Measurements from ENCODE around the gene LNPK.
A peak's percentile ranks its signal among the peaks of the same experiment; 100 is the strongest.
"Not testable (repeated sequence)": the region's sequence is repeated elsewhere in the genome, so short reads cannot be mapped to it uniquely, and the experiment has no call there.

LNPK gene, protein sequence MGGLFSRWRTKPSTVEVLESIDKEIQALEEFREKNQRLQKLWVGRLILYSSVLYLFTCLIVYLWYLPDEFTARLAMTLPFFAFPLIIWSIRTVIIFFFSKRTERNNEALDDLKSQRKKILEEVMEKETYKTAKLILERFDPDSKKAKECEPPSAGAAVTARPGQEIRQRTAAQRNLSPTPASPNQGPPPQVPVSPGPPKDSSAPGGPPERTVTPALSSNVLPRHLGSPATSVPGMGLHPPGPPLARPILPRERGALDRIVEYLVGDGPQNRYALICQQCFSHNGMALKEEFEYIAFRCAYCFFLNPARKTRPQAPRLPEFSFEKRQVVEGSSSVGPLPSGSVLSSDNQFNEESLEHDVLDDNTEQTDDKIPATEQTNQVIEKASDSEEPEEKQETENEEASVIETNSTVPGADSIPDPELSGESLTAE

DNA sequence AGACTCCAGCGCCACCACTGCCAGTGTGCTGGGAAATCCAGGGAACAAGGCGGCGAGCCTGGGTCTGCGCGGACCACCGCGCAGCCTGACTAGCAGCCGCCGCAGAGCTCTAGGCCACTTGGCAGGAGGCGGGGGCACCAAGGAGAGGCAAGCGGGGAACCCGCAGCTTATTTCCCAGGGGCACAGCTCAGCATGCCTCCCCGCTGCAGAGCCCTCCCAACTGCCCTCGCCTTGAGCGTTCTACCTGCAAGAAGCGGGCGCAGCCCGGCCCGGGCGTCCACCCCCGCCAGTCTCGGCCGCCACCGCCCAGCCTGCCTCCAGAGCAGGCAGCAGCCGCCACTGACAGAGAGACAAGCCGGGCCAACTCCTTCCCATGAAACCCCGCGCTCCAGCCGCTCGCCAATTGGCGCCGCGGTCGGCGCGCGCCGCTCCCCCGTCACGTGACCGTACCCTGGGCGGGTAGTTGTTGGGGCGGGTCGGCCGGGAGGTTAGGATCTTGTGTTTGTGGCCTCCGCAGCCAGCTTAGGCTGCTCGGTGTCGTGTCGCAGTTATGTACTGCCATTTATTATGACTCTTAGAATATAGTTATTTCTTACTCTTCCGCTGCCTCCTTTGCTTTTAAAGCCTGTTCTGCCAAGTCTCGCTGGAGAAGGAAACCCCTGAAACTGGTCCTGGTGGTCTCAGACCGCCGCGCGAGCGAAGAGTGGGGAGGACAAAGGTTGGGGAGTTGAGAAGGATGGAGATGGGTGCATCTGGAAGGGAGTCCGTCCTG is at the start of gene LNPK:
Gene LNPK, minus strand, starts transcription at position 352 of the 772 bp plus-strand sequence. CDS start 6,683 bp downstream, outside the sequence.
- DNase-seq (ENCODE audit: low read depth in 2 of 2), result peak; percentile 87 to 90

DNA sequence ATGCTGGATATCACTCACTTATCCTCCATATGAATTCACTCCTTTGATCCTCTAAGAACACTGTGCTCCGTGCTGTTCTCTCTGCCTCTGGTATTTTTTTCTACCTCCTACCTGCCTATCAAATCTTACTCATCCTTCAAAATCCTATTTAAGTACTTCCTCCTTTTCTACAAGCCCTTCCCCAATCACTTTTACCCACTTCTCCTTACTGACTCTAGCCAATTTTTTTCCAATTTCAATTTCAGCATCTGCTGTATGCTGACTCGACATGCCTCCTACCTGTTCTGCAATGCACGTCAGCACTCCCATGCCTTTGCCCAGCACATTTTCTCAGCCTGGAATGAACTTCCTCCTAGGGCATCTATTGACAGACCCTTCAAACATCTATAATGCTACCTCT is 37.3 kb upstream of the LNPK start:
- DNase-seq (ENCODE audit: low read depth in 2 of 2), result no peak

DNA sequence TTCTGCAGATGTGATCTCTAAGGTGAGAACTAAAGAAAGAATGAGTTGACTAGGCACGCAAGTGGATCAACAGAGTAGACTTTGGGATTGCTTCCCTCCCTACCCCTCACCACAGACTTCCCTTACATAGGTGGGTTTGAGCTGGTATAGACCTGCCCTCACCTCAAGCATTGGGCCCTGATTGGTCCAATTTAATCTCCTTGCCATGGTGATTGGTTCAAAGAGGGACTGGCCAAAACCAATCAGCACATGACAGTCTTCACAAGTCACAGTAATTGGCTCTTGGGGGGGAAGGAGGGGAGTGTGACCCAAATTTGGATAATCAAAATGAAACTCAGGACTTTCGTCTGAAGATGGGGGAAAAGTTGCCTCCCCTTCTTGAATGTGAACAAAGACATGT is 36.6 kb upstream of the LNPK start:
- no peak for DNase-seq (ENCODE audit: low read depth in 2 of 2)

DNA sequence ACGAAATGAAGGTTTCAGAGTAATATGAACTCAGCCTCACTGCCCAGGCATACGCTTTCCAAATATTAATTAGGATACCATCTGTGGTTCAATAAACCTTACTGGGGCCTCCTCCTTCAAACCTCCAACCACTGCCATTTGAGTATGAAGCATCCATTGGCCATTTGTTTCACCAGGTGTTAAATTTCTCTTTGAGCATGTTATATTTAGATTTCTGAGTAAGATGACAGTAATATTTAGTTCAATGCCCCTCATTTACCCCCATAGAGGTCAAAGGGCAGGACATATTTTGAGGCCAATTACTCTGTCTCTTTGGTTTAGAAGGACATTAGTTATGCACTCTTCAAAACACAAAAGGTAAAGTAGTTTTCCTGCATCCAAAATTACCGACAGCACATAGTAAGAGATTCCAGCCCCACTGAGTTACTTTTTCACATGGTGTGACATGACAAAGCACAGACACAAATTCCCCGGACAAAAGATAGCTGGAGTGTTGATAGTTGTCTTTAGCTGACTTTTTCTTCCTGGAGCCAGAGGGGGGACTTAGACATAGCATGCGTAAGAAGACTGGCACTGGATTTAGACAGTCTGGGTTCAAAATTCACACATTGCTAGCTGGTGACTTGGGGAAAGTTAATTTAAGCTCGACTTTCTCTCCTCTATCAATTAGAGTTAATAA is 33.1 kb upstream of the LNPK start:
- no peak for DNase-seq (ENCODE audit: low read depth in 2 of 2)

DNA sequence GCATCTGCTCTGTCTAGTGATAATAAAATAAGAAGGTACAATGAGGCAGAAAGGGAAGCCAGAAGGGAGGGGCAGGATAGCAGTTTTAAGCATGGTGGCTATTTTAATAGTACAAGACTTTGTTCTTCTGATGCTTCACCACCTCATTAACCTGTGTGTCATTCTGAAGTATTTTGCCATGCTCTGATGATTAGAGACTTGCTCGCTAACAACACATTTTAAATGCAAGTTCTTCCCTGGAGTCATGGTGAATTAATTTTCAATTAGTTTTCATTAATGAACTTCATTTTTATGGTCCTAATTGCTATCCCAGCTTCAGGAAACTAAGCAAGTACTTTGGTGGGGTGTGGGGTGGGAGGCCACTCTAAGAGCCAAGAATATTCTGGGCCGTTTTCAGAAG is 25.7 kb upstream of the LNPK start:
- no peak for DNase-seq (ENCODE audit: low read depth in 2 of 2)

DNA sequence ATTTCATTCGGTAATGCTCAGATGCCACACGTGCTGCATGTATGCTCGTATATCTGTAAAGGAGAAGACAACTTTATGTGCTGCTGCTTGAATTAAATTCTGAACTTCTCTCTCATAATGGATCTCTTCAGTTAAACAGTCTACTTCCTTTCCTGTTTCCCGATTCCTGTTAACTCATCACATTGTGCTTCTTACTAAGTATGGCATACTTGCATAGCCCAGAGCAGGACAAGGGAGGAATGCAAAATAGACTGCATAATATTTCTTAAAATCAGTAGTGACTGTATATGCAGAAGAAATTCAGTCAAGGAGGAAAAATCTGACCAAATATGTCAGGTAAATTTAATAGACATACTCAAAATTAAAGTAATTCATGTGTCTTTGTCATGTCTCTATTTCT is 23.9 kb upstream of the LNPK start:
- DNase-seq (ENCODE audit: low read depth in 2 of 2), result no peak

DNA sequence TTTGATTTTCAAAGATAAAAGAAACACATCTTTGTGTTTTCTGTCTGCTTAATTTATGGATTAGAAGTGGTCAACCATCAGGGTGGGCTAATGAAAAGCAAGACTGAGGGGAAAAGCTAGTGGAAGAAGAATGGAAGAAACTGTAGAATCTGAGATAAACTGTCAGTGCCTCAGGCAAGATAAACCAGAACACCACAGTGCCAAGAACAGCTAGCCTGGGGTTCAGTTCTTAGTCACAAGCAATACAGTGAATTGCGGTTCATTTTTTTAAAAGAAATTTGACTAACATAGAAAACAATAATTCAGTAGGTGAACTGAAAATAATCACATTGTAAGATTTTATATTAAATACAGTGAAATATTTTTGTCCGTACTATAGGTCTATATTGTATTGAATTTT is 22.0 kb upstream of the LNPK start:
- no peak for DNase-seq (ENCODE audit: low read depth in 2 of 2)

DNA sequence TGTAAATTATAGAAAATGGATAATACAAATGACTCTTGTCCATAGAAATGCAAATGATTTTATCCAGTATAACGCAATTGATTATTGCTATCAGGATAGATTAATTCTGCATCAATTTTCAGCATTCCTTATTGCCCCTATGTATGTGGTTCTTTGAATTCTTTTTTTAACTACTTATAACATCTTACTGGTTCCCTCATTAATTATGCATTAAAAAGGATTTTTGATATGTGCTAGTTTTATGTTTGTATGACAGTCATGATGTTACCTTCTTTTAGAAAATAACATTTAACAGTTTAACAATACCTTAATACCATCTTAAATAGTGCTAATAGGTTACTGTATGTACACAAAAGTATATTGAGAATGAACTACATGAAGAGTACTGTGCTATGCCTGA is 20.0 kb upstream of the LNPK start:
- DNase-seq (ENCODE audit: low read depth in 2 of 2), result no peak

DNA sequence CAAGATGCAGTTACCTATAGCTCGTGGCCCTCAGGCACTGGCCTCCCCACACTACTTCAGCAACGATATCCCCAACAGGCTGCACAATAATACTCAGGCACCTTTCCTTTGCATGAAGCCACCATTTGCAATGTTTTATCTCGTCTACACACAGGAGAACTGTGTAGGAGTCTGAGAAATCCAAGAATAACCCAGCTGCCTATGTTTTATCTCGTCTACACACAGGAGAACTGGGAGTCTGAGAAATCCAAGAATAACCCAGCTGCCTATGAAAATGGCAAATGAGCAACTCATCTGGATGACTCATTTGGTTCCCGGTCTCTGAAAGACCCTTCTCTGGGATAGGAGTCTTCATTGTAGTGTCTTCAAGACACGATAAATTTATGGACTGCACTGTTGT is 18.3 kb upstream of the LNPK start:
- no peak for DNase-seq (ENCODE audit: low read depth in 2 of 2)

DNA sequence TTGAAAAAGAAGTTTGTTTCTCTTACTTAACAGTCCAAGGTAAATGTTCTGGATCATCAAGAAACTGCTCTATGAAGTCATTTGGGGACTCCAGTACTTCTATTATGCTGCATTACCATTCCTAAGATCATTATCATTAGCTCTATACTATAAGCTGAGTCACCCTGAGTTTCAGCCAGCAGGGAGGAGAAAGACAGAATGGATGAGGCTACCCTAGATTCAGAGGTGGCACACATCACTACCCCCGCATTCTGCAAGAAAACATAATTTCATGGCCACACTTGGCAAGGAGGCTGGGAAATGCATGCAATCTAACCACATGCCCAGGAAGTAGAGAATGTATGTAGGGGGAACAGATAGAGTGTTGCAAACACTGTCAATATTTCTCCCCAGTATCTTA is 16.6 kb upstream of the LNPK start:
- DNase-seq (ENCODE audit: low read depth in 2 of 2), result no peak

DNA sequence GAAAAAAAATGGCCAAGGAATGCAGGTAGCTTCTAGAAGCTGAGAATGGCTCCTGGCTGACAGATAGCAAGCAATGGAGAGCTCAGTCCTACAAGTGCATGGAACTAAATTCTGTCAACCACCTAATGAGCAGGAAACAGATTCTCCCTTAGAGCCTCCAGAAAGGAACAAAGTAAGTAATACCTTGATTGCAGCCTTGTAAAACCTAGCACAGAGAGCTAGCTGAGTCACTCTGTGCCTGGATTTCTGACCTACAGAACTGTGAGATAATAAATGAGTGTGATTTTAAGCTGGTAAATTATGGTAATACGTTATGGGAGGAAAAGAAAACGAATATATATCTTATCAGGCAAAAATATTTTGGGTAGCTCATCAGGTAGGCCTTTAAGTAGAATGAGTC is 7.4 kb upstream of the LNPK start:
- no peak for DNase-seq (ENCODE audit: low read depth in 2 of 2)

DNA sequence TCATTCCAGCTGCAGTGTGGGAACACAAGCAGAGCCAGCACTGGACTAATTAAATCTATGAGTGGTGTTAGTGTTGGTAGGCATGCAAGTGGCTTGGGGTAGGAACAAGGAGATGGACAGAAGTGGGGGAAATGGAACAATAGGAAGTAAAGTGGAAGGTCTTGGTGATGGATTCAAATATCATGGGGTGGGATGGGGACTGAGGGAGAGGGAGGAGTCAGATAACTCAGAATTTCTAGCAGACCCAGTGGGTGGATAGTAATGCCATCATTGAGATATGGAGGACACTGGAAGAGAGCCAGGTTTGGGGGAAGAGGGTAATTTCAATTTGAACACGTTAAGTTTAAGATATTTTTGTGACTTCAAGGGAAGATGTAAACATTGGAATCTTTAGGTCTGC is 2.9 kb upstream of the LNPK start:
- no peak for DNase-seq (ENCODE audit: low read depth in 2 of 2)

DNA sequence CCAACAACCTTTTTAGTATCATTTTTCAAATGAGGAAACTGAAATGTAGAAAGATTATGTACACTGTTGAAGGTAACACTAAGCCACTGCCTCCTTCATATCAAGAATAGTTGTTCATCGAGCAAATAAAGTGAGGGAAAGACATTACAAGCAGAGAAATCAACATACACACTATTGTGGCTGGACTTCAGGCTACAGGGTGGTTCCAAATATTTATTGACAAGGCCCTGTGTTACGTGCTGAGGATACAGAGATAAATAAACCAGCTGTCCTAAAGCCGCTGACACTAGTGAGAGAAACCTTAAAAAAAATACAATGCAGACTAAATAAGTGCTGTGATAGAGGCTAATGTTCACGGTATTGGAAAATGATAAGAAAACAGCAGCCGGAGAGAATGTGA is 1.9 kb upstream of the LNPK start:
- no peak for DNase-seq (ENCODE audit: low read depth in 2 of 2)

DNA sequence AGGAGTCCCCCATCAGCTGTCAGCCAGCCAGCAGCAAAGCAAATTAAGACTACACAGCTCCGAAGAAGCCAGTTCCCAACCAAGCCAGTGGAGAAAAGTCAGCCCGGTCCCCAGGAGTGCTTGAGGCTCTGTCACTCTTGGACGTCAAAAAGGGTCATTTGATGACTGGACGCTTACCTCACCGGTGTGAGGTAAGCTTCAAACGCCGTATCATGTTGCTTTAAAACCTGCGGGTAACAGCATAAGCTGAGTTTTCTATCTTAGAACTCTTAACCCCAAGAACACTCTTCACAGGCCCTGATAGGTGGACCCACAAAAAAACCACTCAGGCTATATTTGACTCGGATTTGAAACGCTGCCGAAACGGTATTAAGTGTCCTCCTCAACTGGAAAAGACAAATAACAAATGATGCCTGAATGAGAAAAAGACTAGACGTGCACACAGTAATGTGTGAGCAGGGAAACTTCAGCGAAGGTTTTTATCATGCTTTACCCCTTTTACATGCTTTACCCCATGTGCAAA is 682 bp upstream of the LNPK start:
- DNase-seq (ENCODE audit: low read depth in 2 of 2), result no peak

DNA sequence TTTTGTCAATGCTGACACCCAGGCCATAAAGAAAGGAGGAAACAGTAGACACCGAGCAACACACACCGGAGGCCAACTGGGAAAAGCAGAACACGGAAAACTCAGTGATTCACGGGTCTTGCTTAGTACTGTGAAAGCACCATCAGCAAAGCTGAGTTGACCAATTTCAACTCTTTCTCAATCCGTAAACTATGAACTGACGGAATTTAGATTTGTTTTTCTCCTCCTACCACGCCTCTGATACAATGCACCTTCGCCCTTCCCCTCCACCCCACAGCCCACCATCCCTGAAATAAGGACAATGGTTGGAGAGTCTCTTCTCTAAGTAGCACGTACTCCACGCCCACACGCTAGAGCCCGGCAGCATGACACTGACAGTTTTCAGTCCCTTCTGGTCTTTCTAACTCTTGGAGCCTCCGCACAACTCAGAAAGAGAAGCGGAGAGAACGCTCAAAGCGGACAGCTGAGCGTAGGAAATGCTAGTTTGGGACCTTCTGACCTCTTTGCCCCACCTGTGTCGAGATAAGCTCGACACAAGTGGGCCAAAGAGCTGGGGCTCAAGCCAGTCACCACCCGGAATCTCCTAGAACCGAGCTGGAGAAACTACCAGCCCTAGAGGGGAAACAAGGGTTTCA is 669 bp downstream of the LNPK start:
- DNase-seq (ENCODE audit: low read depth in 2 of 2), result peak; percentile 36 to 44

DNA sequence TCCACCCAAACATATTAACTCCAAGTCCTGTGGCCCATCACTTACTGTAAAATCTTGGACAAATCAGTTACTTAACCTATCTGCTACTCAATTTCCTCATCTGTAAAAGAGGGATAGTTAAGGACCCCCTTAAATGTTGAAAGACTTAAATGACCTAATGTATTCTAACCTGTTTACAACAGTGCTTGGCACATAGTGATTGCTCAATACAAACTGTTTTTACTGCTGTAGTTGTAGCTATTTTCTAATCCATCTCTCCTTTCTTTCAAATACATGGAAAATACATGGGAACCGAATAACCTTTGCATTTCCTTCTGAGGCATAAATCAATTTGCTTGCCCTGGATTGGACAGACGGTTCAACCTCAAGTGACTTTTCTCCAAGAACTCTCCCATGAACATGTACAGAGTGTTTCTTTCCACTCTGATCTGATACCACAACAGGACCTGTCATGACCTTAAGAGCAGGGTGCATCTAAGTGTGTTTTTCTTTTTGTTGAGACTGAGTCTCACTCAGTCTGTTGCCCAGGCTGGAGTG is 2.7 kb downstream of the LNPK start:
- no peak for DNase-seq (ENCODE audit: low read depth in 2 of 2)

DNA sequence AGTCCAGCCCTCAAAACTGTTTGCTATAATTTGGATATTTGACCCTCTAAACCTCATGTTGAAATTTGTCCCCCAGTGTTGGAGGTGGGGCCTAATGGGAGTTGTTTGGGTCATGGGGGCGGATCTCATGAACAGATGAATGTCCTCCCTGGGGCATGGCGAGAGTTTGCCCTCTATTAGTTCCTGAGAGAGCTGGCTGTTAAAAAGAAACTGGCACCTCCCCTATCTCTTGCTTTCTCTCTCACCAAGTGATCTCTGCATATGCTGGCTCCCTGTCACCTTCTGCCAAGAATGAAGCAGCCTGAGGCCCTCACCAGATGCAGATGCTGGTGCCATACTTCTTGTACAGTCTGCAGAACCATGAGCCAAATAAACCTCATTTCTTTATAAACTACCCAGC is 12.0 kb downstream of the LNPK start:
- DNase-seq (ENCODE audit: low read depth in 2 of 2), result no peak

DNA sequence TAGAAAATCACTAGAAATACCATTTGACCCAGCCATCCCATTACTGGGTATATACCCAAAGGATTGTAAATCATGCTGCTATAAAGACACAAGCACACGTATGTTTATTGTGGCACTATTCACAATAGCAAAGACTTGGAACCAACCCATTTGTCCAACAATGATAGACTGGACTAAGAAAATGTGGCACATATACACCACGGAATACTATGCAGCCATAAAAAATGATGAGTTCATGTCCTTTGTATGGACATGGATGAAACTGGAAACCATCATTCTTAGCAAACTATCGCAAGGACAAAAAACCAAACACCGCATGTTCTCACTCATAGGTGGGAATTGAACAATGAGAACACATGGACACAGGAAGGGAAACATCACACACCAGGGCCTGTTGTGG is 14.9 kb downstream of the LNPK start:
- DNase-seq (ENCODE audit: low read depth in 2 of 2), result not testable (repeated sequence)

DNA sequence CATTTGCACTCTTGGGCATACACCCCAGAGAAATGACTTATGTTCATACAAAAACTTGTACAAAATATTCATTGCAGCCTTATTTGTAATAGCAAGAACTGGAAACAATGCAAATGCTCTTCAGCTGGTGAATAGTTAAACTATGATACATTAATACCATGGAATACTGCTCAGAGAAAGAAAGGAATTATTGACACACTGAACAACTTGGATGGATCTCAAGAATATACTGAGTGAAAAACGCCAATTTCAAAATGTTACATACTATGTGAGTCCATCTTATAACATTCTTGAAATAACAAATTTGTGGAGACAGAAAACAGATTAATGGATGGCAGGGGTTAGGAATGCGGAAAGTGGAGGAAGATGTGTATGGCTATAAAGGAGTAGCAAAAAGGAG is 17.2 kb downstream of the LNPK start:
- DNase-seq (ENCODE audit: low read depth in 2 of 2), result no peak

DNA sequence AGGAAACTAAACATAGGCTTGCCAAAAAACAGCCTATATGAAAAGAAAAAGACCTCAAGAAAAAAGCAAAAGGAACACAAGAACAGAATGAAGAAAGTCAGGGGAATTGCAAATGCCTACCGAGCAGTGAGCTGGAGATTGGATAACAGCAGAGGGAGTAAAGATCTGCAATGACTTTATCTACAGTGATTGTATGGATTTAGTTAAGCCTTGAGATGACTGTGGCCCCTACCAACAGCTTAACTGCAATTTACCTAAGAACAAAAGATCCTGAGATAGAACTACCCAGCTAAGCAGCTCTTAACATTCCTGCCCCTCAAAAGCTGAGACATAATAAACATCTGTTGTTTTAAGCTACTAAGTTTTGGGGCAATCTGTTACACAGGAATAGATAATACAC is 20.5 kb downstream of the LNPK start:
- DNase-seq (ENCODE audit: low read depth in 2 of 2), result no peak

DNA sequence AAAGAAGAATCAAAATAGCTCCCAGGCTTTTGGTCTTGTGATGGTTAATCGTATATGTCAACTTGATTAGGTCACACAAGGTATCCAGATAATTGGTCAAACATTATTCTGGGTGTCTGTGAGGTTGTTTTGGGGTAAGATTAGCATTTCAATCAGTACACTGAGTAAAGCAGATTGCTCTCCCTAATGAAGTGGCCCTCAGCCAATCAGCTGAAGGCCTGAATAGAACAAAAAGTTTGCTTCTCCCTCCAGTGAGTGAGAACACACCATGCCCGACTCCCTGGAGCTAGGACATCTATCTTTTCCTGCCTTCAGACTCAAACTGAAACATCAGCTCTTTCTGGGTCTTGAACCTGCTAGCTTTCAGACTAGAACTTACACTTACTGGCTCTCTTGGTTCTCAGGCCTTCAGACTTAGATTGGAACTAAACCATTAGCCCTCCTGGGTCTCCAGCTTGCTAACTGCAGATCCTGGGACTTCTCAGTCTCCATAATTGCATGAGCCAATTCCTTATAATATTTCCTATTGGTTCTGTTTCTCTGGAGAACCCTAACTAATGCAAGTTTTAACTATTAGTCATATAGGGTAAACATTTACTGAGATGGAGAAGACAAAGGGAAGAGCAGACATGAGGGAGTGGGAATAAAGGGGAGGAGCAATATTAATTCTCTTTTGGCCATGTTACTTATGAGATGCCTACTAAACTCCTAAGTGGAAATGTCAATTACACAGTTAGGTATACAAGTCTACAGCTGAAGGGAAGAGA is 25.5 kb downstream of the LNPK start:
- no peak for DNase-seq (ENCODE audit: low read depth in 2 of 2)
